ENCODE data around the gene RBP5.

GRCh38 chr12:7146906-7147305 is 18.2 kb upstream of the RBP5 start:
- TF ChIP-seq POLR2A (IDR thresholded peaks at IDR 0.05), result no peak
- TF ChIP-seq, protein P1, sequence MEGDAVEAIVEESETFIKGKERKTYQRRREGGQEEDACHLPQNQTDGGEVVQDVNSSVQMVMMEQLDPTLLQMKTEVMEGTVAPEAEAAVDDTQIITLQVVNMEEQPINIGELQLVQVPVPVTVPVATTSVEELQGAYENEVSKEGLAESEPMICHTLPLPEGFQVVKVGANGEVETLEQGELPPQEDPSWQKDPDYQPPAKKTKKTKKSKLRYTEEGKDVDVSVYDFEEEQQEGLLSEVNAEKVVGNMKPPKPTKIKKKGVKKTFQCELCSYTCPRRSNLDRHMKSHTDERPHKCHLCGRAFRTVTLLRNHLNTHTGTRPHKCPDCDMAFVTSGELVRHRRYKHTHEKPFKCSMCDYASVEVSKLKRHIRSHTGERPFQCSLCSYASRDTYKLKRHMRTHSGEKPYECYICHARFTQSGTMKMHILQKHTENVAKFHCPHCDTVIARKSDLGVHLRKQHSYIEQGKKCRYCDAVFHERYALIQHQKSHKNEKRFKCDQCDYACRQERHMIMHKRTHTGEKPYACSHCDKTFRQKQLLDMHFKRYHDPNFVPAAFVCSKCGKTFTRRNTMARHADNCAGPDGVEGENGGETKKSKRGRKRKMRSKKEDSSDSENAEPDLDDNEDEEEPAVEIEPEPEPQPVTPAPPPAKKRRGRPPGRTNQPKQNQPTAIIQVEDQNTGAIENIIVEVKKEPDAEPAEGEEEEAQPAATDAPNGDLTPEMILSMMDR (IDR thresholded peaks at IDR 0.05), result no peak

Measured in lower leg skin (tissue), 3 donors.